Sigmoid colon (tissue), 7 donors: Measurements from ENCODE around the gene DDX51. TPM values are rescaled to one million over a fixed set of nuclear protein-coding genes. Genes with fewer than 3 reads are reported as not detected.

Source experiments
- DNase-seq: peaks from one replicate; pipeline ENCODE4 v3.0.0-alpha.2; 2019
- H3K27ac ChIP-seq, 4 donors: fragments of 200-600 bp; sonication (generic); one replicate each; pipeline ENCODE4 v1.5.1; 2016 to 2019; ENCODE audit warnings: mild to moderate bottlenecking in 1 of 4
- H3K27me3 ChIP-seq, 3 donors: fragments of 200-600 bp; sonication (generic); one replicate each; pipeline ENCODE4 v1.5.1; 2019; ENCODE audit warnings: mild to moderate bottlenecking in 1 of 3
- H3K36me3 ChIP-seq, 4 donors: fragments of 200-600 bp; sonication (generic); one replicate each; pipeline ENCODE4 v1.5.1; 2016 to 2019
- H3K4me1 ChIP-seq, 4 donors: fragments of 200-600 bp; sonication (generic); one replicate each; pipeline ENCODE4 v1.5.1; 2017 to 2019
- H3K4me3 ChIP-seq, 4 donors: fragments of 200-600 bp; sonication (generic); one replicate each; pipeline ENCODE4 v1.5.1; 2017 to 2019; ENCODE audit warnings: mild to moderate bottlenecking in 2 of 4, moderate library complexity in 1 of 4
- H3K9me3 ChIP-seq, 4 donors: fragments of 200-600 bp in 3 of 4; sonication (generic) in 3 of 4; one replicate each; pipeline versions ENCODE4 v1.5.1 to v1.6.1; 2013 to 2019
- EP300 ChIP-seq, 4 donors: sonication (generic); formaldehyde crosslinking; IDR thresholded peaks; one replicate each; pipeline ENCODE4 v1.6.1; 2017; ENCODE audit warnings: antibody characterized with exemption in 4 of 4
- POLR2A ChIP-seq, 2 donors: fragments of 450-650 bp; IDR thresholded peaks; one replicate each; pipeline ENCODE4 v1.6.1; 2016; ENCODE audit warnings: antibody characterized with exemption in 2 of 2, mild to moderate bottlenecking in 2 of 2, moderate library complexity in 2 of 2
- POLR2AphosphoS5 ChIP-seq, 4 donors: sonication (generic); formaldehyde crosslinking; IDR thresholded peaks; one replicate each; pipeline ENCODE4 v1.6.1; 2017; ENCODE audit warnings: antibody characterized with exemption in 4 of 4
- WGBS, 2 donors: extraction: QIAGEN DNeasy Blood & Tissue Kit; methylation state at CpG; one replicate each; pipeline ENCODE4 v1.1.7; 2013; 5-methylcytosine and 5-hydroxymethylcytosine counted together
- intact Hi-C: fragments of 100-400 bp; cut with DNase I; formaldehyde crosslinking; loops from one replicate; pipeline ENCODE4 v1.15.1; 2023
- polyA plus RNA-seq, 3 donors: library from polyadenylated mRNA; stranded (reverse); fragments of 200-250 nt; gene quantifications; one replicate each; pipeline ENCODE4 v1.2.3, GENCODE V29; 2013
- total RNA-seq, 4 donors: library from RNA; depleted of rRNA; stranded (reverse); fragments of >200 nt; gene quantifications; one replicate each; pipeline ENCODE4 v1.1.0, GENCODE V29; 2016
- TF ChIP-seq, protein P1 (sequence below), 4 experiments: fragments of 450-650 bp in 3 of 4; fragments of 200-600 bp in 1 of 4; IDR thresholded peaks; one replicate each; pipeline ENCODE4 v1.5.1; 2016 to 2019; ENCODE audit warnings: antibody characterized with exemption in 4 of 4, mild to moderate bottlenecking in 3 of 4, moderate library complexity in 2 of 4
- donor health status: healthy with polysubstance abuse.
- donor health status: Bipolar disorder and iron deficiency.
- donor health status: healthy.

DDX51 gene
- total and polyA plus RNA-seq, 7 donors: 3.9 to 22.4 (median 7.2) TPM

GRCh38 chr12:132163911-132164288 lies 19.8 kb upstream of the DDX51 start:
- TF ChIP-seq, protein P1, sequence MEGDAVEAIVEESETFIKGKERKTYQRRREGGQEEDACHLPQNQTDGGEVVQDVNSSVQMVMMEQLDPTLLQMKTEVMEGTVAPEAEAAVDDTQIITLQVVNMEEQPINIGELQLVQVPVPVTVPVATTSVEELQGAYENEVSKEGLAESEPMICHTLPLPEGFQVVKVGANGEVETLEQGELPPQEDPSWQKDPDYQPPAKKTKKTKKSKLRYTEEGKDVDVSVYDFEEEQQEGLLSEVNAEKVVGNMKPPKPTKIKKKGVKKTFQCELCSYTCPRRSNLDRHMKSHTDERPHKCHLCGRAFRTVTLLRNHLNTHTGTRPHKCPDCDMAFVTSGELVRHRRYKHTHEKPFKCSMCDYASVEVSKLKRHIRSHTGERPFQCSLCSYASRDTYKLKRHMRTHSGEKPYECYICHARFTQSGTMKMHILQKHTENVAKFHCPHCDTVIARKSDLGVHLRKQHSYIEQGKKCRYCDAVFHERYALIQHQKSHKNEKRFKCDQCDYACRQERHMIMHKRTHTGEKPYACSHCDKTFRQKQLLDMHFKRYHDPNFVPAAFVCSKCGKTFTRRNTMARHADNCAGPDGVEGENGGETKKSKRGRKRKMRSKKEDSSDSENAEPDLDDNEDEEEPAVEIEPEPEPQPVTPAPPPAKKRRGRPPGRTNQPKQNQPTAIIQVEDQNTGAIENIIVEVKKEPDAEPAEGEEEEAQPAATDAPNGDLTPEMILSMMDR (IDR thresholded peaks at IDR 0.05): no peak
- TF ChIP-seq EP300 (IDR thresholded peaks at IDR 0.05) (no peak), POLR2A (IDR thresholded peaks at IDR 0.05) (no peak), POLR2AphosphoS5 (IDR thresholded peaks at IDR 0.05) (no peak)
- peaks cover 6 to 41% (median 28%) of the 10 kb centered on the region in 3 donors for H3K27me3 ChIP-seq
- intact Hi-C loops: no loop called here

GRCh38 chr12:132163041-132163910 lies 19.2 kb upstream of the DDX51 start:
- peaks cover under 1 to 34% (median 22%) of the 10 kb centered on the region in 3 donors for H3K27me3 ChIP-seq
- H3K9me3 ChIP-seq: no peaks in the 10 kb centered on the region
- H3K4me3 ChIP-seq: peak overlapping the region in 2 of 4 donors; percentile 5 to 7
- no peak overlapping the region for H3K27ac ChIP-seq
- TF ChIP-seq EP300 (IDR thresholded peaks at IDR 0.05): no peak
- TF ChIP-seq POLR2A (IDR thresholded peaks at IDR 0.05): no peak
- TF ChIP-seq POLR2AphosphoS5 (IDR thresholded peaks at IDR 0.05): no peak
- TF ChIP-seq, protein P1 (IDR thresholded peaks at IDR 0.05): no peak
- no peak for DNase-seq
- peaks cover 0 to 4% (median 0%) of the 10 kb centered on the region in 4 donors for H3K4me1 ChIP-seq
- 39 to 59% methylated on average over 26 of the region's 26 CpGs for WGBS, 2 donors
- no peaks in the 10 kb centered on the region for H3K36me3 ChIP-seq
- intact Hi-C loops: no loop called here

More at GRCh38 chr12:132163911-132164288, 19.8 kb upstream of the DDX51 start:
- WGBS, 2 donors: 58 to 66% methylated on average over 11 of the region's 11 CpGs
- H3K4me3 ChIP-seq: no peak overlapping the region
- no peak for DNase-seq
- peaks cover 0 to 4% (median 0%) of the 10 kb centered on the region in 4 donors for H3K4me1 ChIP-seq
- H3K36me3 ChIP-seq: no peaks in the 10 kb centered on the region
- H3K9me3 ChIP-seq: no peaks in the 10 kb centered on the region
- no peak overlapping the region for H3K27ac ChIP-seq

DNA sequence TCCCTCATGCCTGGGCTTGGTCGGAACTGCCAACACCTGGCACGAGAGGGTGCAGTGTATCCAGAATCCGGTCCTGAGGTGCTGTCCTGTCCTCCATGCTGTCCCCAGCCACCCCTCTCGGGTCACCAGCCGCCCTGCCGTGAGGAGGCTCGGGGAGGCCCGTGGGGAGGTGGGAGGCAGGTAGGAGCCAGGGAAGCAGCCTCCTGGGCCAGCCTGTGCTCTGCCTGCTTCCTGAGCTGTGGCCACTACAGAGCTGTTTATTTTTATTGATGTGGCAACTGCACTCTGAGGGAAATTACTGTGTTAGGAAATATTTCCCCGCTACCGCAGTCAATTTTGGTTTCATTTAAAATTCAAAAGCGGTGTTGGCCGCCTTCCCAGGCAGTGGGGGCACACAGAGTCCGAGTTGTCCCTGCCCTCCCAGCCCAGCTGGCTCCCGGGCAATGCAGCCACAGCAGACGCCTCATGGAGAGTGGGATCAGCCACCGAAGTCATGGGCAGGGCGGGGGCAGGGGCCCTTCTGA lies 18.5 kb upstream of the DDX51 start:
- peaks cover 0 to 6% (median 0%) of the 10 kb centered on the region in 4 donors for H3K36me3 ChIP-seq
- H3K27ac ChIP-seq: no peak overlapping the region
- H3K4me1 ChIP-seq: peaks cover 0 to 4% (median 0%) of the 10 kb centered on the region in 4 donors
- H3K4me3 ChIP-seq: peak overlapping the region in 2 of 4 donors; percentile 5 to 7
- TF ChIP-seq, protein P1 (IDR thresholded peaks at IDR 0.05): no peak
- TF ChIP-seq POLR2AphosphoS5 (IDR thresholded peaks at IDR 0.05): no peak
- no peak for TF ChIP-seq EP300 (IDR thresholded peaks at IDR 0.05)
- TF ChIP-seq POLR2A (IDR thresholded peaks at IDR 0.05): no peak
- intact Hi-C loops: no loop called here
- no peak for DNase-seq
- H3K27me3 ChIP-seq: peaks cover 0 to 27% (median 17%) of the 10 kb centered on the region in 3 donors
- H3K9me3 ChIP-seq: no peaks in the 10 kb centered on the region
- 24 to 30% methylated on average over 17 of the region's 17 CpGs for WGBS, 2 donors

- intact Hi-C loops: no loop called here
- WGBS, 2 donors: 62 to 64% methylated on average over 17 of the region's 17 CpGs
- Histone ChIP-seq H3K27me3 (peaks cover 0 to 21% (median 11%) of the 10 kb centered on the region in 3 donors), H3K9me3 (no peaks in the 10 kb centered on the region), H3K36me3 (peaks cover 0 to 10% (median 0%) of the 10 kb centered on the region in 4 donors), H3K4me3 (no peak overlapping the region), H3K4me1 (peaks cover 0 to 4% (median 0%) of the 10 kb centered on the region in 4 donors), H3K27ac (no peak overlapping the region)
- DNase-seq: no peak
- TF ChIP-seq EP300 (IDR thresholded peaks at IDR 0.05): no peak
- no peak for TF ChIP-seq POLR2AphosphoS5 (IDR thresholded peaks at IDR 0.05)
- TF ChIP-seq, protein P1 (IDR thresholded peaks at IDR 0.05): no peak
- no peak for TF ChIP-seq POLR2A (IDR thresholded peaks at IDR 0.05)
These were observed 17.8 kb upstream of the DDX51 start for GRCh38 chr12:132161796-132162507.
